ENCODE measurements around the gene RBMS3.

Gene RBMS3

DNA sequence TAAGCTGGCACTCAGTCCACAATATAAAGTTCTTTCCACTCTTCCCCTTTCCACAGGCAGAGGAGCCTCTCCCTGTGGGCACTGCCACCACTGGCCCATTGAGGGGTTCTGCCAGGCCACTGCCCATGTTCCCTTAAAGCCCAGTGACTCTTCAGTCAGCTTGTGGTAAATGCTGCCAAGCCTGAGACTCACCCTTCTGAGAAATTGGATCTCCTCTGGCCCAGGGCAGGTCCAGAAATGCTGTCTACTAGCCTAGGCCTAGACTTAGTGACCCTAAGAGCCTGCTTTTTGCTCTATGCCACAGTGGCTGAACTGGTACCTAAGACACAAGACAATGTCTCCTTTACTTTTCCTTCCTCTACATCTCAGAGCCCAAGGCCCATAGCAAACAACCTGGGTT, 295.8 kb downstream of the RBMS3 start:
- DNase-seq (ENCODE audit: low read depth in 3 of 3), result no peak

DNA sequence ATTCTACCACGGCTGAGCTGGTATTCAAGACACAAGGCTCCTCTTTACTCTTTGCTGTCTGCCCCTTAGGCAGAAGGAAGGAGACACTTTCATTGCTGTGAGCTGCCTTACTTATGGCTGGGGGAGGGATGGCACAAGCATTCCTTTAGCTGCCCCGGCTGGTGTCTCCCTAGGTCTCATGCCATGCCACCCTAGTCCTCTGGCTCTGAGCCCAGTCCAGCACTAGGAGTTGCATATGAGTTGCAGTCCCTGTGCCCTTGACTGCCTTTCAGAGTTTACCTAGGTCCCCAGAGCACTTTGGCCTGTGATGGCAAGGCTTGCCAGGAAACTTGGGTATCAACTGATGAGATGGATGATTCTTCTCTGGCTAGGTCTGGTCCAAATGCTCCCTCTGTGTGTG, 296.4 kb downstream of the RBMS3 start:
- no peak for DNase-seq (ENCODE audit: low read depth in 3 of 3)

DNA sequence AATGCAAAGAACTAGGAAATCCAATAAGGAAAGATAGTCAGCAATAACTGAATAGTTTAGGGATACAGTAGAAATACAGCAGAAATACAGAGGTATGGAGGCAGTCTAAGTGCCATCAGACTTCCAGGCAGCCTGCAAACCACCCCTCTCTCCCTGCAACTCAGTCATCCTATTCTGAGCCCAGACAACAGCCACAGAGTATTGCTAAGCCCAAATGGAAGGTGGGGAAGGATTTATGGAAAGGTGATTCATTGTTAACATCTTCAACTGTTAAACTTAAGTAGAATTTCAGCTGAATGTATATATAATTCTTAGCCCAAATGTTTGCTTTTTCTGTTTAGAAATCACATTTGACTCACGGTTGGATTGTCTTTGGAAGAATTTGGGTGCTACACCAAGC, 300.4 kb downstream of the RBMS3 start:
- no peak for DNase-seq (ENCODE audit: low read depth in 3 of 3)

GRCh38 chr3:29582273-29582672, 301.4 kb downstream of the RBMS3 start:
- no peak for DNase-seq (ENCODE audit: low read depth in 3 of 3)

GRCh38 chr3:29583861-29584260, 303.0 kb downstream of the RBMS3 start:
- no peak for DNase-seq (ENCODE audit: low read depth in 3 of 3)

- no peak for DNase-seq (ENCODE audit: low read depth in 3 of 3)
These were observed 304.5 kb downstream of the RBMS3 start for GRCh38 chr3:29585368-29585767.

DNA sequence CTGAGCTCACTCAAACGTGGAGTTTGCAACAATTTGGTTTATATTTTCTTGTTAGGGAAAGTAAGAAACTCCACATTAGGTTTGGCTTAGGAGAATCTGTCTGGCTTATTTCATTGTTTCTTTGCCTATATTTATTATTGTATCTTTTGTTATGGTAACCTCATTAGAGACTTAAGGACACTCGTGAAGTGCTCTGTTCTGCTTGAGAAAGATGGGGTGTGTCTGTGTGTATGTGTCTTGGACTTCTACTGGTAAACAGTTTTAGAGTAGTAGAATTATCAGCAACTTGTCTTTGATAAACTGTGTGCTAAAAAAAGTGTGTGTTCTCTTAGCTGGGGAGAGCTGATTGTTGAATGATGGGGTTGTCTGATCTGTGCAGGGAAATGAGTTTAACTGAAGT, 306.5 kb downstream of the RBMS3 start:
- DNase-seq (ENCODE audit: low read depth in 3 of 3), result no peak

DNA sequence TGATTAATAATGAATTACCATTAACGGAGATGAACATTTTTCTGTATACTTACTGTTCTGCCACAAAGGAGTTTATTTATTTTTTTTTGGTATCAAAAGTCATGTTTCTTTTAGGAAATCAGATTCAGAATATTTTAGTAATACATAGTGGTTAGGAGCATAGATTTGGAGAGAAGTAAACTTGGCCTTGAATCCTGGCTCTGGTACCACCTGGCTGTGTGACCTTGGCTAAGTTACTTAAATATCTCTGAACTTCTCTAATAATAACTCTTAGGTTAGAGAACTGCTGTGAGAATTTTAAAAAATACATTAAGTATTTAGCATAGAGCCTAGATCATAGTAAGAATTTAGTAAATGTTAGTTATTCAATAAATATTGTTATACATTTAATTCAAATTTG, 309.1 kb downstream of the RBMS3 start:
- no peak for DNase-seq (ENCODE audit: low read depth in 3 of 3)

GRCh38 chr3:29590461-29590860, 309.6 kb downstream of the RBMS3 start:
- no peak for DNase-seq (ENCODE audit: low read depth in 3 of 3)

DNA sequence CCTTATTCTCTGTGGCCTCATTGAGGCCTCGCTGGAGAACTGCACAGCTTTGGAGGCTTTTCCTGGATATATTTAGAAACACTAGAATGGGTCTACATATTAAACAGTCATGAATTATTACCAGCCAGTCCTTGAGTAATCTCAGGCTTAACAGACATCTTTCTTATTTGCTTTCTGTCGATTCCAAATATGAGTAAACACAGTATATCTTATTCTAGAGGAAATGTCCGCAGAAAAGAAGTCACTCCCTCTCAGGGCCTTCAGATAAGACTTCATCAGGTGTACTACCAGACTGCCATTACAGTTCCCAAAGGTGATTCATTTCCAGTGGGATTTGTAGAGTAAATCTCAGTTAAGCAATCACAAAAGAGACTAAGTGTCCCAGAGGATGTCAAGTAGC, 310.7 kb downstream of the RBMS3 start:
- no peak for DNase-seq (ENCODE audit: low read depth in 3 of 3)

DNA sequence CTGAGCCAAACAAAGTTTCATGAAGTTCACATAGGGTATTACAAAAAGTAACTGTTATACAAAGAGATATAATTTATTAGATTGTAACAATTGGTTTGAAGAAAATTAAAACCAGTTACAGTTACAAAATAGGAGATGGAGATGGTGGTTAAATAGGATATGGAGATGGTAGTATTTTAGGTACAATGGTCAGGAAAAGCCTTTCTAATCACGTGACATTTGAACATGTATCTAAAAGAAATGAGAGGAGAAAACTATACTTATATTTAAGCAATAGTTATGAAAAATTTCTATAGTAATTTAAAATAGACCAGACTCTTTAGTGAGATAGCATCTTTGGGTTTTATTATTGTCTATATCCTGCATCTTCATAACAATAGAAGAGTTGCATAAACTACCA, 312.9 kb downstream of the RBMS3 start:
- no peak for DNase-seq (ENCODE audit: low read depth in 3 of 3)

- no peak for DNase-seq (ENCODE audit: low read depth in 3 of 3)
These were observed 313.4 kb downstream of the RBMS3 start for GRCh38 chr3:29594261-29594660.

GRCh38 chr3:29597376-29598008, 316.6 kb downstream of the RBMS3 start:
- no peak for DNase-seq (ENCODE audit: low read depth in 3 of 3)

DNA sequence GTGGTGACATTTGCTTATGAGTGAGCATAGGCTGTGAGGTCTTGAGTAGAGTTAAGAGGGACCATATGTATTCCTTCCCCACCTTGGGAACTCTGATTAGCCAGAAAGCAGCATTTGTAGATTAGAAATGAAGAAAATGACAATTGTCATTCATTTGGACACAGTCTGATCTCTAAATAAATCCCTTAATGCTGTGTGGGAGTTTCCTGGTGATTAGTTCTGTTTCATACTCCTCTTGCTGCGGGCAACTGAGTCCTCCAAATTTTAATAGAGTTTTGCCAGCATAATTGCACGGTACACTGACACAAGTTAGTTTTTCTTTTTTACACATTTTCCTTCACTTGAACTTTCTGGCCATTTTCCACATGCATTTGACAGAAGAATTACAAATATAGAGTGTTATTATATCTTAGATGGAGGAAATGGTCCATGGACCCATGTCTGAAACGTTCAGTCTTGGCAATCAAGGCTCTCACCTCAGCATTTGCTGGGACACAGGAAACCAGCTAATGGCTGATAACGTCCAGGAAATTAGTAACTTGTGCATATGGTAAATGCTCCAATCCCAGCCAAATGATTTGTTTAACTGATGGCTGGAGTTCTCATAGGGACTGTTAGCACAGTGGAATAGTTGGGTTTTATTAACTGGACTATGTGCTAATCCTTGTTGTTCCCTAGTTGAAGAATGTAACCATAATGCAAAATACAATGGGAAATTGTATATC, 321.2 kb downstream of the RBMS3 start:
- DNase-seq (ENCODE audit: low read depth in 3 of 3), result no peak

- no peak for DNase-seq (ENCODE audit: low read depth in 3 of 3)
These were observed 325.0 kb downstream of the RBMS3 start for GRCh38 chr3:29605845-29606244.

DNA sequence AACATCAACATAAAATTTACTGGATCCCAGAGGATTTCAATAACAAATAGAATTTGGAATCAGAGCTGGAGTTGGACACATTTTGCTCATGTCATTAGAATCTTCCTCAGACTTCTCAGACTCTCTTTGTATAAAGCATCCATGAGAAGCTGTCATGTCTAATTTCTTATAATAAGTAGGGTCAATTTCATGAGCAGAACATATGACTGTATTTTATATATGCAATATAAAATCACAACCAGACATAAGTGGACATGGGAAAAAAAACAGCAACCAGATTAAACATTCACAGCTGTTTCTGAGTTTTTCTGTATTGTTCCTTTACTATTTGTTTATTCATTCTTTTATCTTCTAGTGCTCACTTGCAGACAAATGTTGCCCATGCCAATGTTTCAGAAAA, 325.5 kb downstream of the RBMS3 start:
- no peak for DNase-seq (ENCODE audit: low read depth in 3 of 3)

DNA sequence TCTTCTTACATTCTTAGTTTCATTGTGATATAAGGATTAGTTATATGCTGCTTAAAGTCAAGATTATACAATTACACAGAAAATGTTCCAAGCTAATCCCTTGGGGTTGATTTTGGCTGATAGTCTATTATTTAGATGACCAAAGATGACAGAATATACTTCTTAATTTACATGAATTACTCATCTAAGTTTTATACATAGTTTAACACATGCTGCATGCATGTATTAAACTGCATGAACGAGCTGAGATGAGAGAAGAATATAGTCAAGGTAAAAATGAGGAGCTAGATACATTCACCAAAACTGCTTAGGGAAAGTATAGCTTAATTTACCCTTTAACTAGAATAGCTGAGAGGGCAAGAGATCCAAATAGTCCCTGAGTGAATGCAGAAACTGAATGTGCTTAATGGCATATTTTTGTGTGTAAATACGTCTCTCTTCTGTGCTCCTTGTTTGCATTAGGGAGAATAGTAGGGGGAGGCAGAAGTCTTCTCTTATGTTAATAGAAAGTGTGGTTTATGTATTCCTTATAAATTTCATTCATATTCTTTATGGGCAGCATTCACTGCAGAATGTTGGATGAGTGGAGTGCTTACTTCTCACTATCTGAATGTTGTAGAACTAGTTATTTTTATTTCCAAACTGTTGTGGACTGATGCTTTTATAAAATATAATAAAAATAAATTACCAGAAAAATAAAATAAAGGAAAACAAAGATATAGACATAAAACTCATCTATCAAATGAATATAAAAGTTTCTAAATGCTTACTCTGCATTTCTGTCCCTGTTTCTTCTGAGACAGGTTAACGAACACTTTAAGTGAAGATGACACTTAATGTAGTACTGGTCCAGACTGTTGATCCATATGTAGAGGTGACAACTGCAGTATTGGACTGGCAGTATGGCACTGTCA, 327.8 kb downstream of the RBMS3 start:
- DNase-seq (ENCODE audit: low read depth in 3 of 3), result no peak

- no peak for DNase-seq (ENCODE audit: low read depth in 3 of 3)
These were observed 328.5 kb downstream of the RBMS3 start for GRCh38 chr3:29609328-29609811.

DNA sequence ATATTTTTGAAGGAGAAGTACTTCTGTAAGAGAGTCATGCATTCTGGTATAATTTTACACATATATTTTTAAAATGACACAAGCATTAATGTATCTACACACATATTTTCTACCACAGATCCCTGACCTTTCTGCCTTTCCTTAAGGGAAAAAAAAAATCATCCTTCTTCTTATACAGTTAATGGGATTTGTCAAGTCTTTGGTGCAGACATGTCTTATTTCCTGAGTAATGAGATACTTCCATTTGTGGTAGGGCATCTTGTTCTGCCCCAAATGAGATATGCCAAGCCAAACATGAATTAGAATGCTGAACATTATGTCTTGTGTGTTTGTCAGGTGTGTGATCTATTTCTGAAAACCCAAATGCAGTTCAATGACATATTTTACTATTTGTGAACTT, 329.9 kb downstream of the RBMS3 start:
- no peak for DNase-seq (ENCODE audit: low read depth in 3 of 3)

- no peak for DNase-seq (ENCODE audit: low read depth in 3 of 3)
These were observed 330.4 kb downstream of the RBMS3 start for GRCh38 chr3:29611252-29611651.

- DNase-seq (ENCODE audit: low read depth in 3 of 3), result no peak
These were observed 331.7 kb downstream of the RBMS3 start for GRCh38 chr3:29612536-29612935.

DNA sequence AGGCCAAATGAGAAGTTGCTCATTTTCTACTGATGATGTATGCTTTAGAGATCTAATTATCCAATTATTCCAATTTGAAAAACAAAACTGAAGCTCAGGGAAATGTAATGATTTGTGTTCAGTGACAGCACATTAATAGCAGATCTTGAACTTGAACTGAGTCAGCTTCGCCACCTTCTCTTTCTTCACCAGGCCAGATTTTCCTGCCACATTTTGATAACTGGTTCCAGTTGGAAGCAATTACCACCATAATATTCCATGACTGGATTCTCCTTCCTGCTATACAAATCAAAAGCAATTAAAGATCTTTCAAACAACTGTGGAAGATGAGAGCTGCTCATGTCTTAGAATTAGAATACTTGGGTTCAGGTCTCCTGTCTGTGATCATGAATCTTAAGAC, 334.1 kb downstream of the RBMS3 start:
- no peak for DNase-seq (ENCODE audit: low read depth in 3 of 3)

All from stimulated activated CD4-positive, alpha-beta T cell treated with anti-CD3 and anti-CD28 coated beads, TNF-alpha, amount 100 ng/mL, for 48 hours (primary cell).